ENCODE measurements around the gene LETM1. TPM values are rescaled to one million over a fixed set of nuclear protein-coding genes. Genes with fewer than 3 reads are reported as not detected.

Gene LETM1
- polyA plus RNA-seq (2013): 15.1 TPM

DNA sequence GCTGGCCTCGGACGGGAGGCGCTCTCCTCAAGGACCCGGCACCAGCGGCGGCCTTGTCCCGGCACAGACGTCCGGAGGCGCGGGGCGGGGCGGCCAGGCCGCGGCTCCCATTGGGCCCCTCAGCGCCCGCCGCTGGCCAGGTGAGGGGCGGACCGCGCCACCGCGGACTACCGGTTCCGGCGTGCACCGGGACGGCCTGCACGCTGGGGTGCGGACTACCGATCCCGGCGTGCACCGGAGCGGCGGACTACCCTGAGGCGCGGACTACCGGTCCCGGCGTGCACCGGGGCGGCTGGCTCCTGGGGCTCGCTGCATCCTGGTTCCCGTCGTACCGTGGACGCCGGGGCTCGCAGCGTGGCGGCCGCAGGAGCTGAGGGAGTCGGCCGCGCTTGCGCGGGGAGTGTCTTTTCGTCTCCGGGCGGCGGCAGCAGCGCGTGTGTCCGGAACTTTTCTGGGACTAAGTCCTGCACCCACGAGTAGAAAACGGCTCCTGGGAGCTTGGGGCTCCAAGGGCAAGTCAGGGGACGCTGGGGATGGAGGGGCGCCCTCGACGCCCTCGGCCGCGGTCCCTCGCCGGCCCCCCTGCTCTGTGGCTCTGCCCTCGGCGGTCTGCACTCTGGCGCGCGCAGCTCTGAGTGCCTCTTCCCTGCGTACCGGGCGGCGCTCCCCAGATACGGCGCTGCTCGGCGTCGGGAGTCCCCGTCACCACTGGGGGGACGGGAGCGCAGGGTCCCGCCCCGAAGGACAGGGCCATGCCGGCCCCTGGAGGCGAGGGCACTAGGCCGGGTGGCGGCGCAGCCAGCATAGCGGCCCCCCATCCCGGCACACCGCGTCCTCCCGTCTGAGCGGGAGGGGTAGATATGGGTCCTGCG, at the start of gene LETM1:
Gene LETM1 (minus strand): TSS at position 86 of the 872 bp plus-strand sequence. CDS start 206 bp downstream, outside the sequence.
- peak within 1 kb of the TSS; percentile 73 to 96 (median 83) for H3K4me3 ChIP-seq (ENCODE audit: control insufficient read depth in 1 of 7, extremely low read depth in 1 of 7, insufficient read depth in 4 of 7, low read depth in 2 of 7, low read length in 6 of 7)
- WGBS (ENCODE audit: insufficient coverage): 0% methylated on average over 70 of the region's 107 CpGs
- peak; percentile 91 to 95 (median 93) for DNase-seq
- H3K27me3 ChIP-seq (replicated peaks in 2 of 5; ENCODE audit: control insufficient read depth in 4 of 5, insufficient read depth in 5 of 5, low read length in 4 of 5): no peaks in the 10 kb centered on the region
- H3K36me3 ChIP-seq (ENCODE audit: control insufficient read depth in 4 of 4, insufficient read depth in 4 of 4, low read length in 3 of 4): peaks cover 0 to 10% (median 0%) of the 10 kb centered on the region in 4 experiments
- POLR2A ChIA-PET: interaction anchor here (1.7 kb wide), 1 partner anchor 14 kb away, joined by 8 read pairs; the partner anchor contains the start of gene NSD2
- peaks cover 0 to 25% (median 21%) of the 10 kb centered on the region in 4 experiments for H3K4me1 ChIP-seq (ENCODE audit: control extremely low read depth in 1 of 4, control insufficient read depth in 4 of 4, insufficient read depth in 4 of 4, low read length in 3 of 4)
- CTCF ChIA-PET: interaction anchor here (1.1 to 5.3 kb wide), 3 partner anchors 12 to 43 kb away, joined by 3 to 39 read pairs (median 3); no protein-coding TSS in a partner anchor
- peak within 1 kb of the TSS; percentile 15 to 79 for H3K27ac ChIP-seq (ENCODE audit: insufficient read depth in 1 of 2, low read depth in 1 of 2, low read length in 2 of 2, poor library complexity in 1 of 2, severe bottlenecking in 2 of 2)
- no peaks in the 10 kb centered on the region for H3K9me3 ChIP-seq (ENCODE audit: control extremely low read depth in 1 of 5, control insufficient read depth in 4 of 5, insufficient read depth in 2 of 5, low read depth in 1 of 5, low read length in 4 of 5)

DNA sequence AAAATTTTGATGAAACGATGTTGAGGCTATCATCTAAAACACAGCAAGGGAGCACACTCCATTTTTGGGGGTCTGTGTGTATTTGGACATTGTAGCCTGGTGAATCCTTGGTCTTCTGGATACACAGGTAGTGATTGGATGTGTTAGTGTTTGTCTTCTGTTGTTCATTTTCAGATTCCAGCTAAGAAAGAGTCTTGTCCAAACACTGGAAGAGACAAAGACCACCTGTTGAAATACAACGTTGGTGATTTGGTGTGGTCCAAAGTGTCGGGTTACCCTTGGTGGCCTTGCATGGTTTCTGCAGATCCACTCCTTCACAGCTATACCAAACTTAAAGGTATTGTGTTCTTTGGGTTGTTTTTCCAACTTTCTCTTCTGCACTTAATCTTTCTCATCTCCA, 48.1 kb upstream of the LETM1 start:
- DNase-seq: no peak
- POLR2A ChIA-PET: no interaction called here
- no peak overlapping the region for H3K4me3 ChIP-seq (ENCODE audit: control insufficient read depth in 1 of 7, extremely low read depth in 1 of 7, insufficient read depth in 4 of 7, low read depth in 2 of 7, low read length in 6 of 7)
- H3K9me3 ChIP-seq (ENCODE audit: control extremely low read depth in 1 of 5, control insufficient read depth in 4 of 5, insufficient read depth in 2 of 5, low read depth in 1 of 5, low read length in 4 of 5): no peaks in the 10 kb centered on the region
- CTCF ChIA-PET: interaction anchor here (0.6 to 1.2 kb wide), 3 partner anchors 11 to 156 kb away, joined by 3 to 4 read pairs (median 3); no protein-coding TSS in a partner anchor
- peaks cover 7 to 74% (median 35%) of the 10 kb centered on the region in 4 experiments for H3K36me3 ChIP-seq (ENCODE audit: control insufficient read depth in 4 of 4, insufficient read depth in 4 of 4, low read length in 3 of 4)
- WGBS (ENCODE audit: insufficient coverage): 100% methylated on average over 1 of the region's 3 CpGs
- H3K27me3 ChIP-seq (replicated peaks in 2 of 5; ENCODE audit: control insufficient read depth in 4 of 5, insufficient read depth in 5 of 5, low read length in 4 of 5): no peaks in the 10 kb centered on the region
- H3K27ac ChIP-seq (ENCODE audit: insufficient read depth in 1 of 2, low read depth in 1 of 2, low read length in 2 of 2, poor library complexity in 1 of 2, severe bottlenecking in 2 of 2): no peak overlapping the region
- peaks cover 0 to 2% (median under 1%) of the 10 kb centered on the region in 4 experiments for H3K4me1 ChIP-seq (ENCODE audit: control extremely low read depth in 1 of 4, control insufficient read depth in 4 of 4, insufficient read depth in 4 of 4, low read length in 3 of 4)

DNA sequence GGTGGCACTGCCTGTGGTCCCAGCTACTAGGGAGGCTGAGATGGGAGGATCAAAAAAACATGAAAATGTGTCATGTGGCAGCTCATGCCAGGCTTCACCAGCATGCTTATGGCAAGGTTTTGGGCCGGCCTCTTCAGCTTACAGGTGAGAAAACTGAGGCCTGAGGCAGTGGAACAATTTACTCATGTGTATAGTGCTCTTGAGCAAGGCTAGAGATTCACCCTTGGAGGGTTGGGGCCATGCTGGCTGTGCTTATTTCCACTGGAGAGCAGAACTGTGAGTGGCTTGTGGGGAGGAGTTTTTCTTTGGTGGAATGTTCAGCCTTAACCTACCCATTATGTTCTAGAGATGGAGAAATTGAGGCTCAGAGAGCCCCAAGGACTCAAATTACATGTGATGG, 47.1 kb upstream of the LETM1 start:
- DNase-seq: no peak
- CTCF ChIA-PET: interaction anchor here (0.9 to 6.7 kb wide), 5 partner anchors 18 to 157 kb away, joined by 3 to 89 read pairs (median 3); no protein-coding TSS in a partner anchor
- WGBS (ENCODE audit: insufficient coverage): 100% methylated on average over 1 of the region's 1 CpG
- Histone ChIP-seq H3K27ac (ENCODE audit: insufficient read depth in 1 of 2, low read depth in 1 of 2, low read length in 2 of 2, poor library complexity in 1 of 2, severe bottlenecking in 2 of 2) (no peak overlapping the region), H3K4me3 (ENCODE audit: control insufficient read depth in 1 of 7, extremely low read depth in 1 of 7, insufficient read depth in 4 of 7, low read depth in 2 of 7, low read length in 6 of 7) (no peak overlapping the region), H3K4me1 (ENCODE audit: control extremely low read depth in 1 of 4, control insufficient read depth in 4 of 4, insufficient read depth in 4 of 4, low read length in 3 of 4) (peaks cover 0 to 3% (median 2%) of the 10 kb centered on the region in 4 experiments), H3K9me3 (ENCODE audit: control extremely low read depth in 1 of 5, control insufficient read depth in 4 of 5, insufficient read depth in 2 of 5, low read depth in 1 of 5, low read length in 4 of 5) (no peaks in the 10 kb centered on the region), H3K27me3 (replicated peaks in 2 of 5; ENCODE audit: control insufficient read depth in 4 of 5, insufficient read depth in 5 of 5, low read length in 4 of 5) (no peaks in the 10 kb centered on the region), H3K36me3 (ENCODE audit: control insufficient read depth in 4 of 4, insufficient read depth in 4 of 4, low read length in 3 of 4) (peaks cover 5 to 66% (median 32%) of the 10 kb centered on the region in 4 experiments)
- POLR2A ChIA-PET: no interaction called here

DNA sequence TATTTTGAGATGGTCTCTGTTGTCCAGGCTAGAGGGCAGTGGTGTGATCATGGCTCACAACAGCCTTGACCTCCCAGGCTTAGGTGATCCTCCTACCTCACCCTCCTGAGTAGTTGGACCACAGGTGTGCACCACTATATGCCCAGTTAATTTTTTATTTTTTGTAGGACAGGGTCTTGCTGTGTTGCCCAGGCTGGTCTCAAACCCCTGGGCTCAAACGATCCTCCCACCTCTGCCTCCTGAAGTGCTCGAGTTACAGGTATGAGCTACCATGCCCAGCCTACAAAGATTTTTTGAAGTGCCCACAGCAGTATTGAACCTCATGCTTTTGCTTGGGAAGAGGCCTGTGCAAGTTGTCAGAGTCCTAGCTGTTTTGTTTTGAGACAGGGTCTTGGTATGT, 46.3 kb upstream of the LETM1 start:
- WGBS (ENCODE audit: insufficient coverage): 100% methylated on average over 2 of the region's 2 CpGs
- H3K4me1 ChIP-seq (ENCODE audit: control extremely low read depth in 1 of 4, control insufficient read depth in 4 of 4, insufficient read depth in 4 of 4, low read length in 3 of 4): peaks cover 0 to 3% (median 2%) of the 10 kb centered on the region in 4 experiments
- H3K27ac ChIP-seq (ENCODE audit: insufficient read depth in 1 of 2, low read depth in 1 of 2, low read length in 2 of 2, poor library complexity in 1 of 2, severe bottlenecking in 2 of 2): no peak overlapping the region
- H3K9me3 ChIP-seq (ENCODE audit: control extremely low read depth in 1 of 5, control insufficient read depth in 4 of 5, insufficient read depth in 2 of 5, low read depth in 1 of 5, low read length in 4 of 5): no peaks in the 10 kb centered on the region
- CTCF ChIA-PET: interaction anchor here (0.8 to 9.0 kb wide), 7 partner anchors 6 to 156 kb away, joined by 3 to 89 read pairs (median 3); no protein-coding TSS in a partner anchor
- no peaks in the 10 kb centered on the region for H3K27me3 ChIP-seq (replicated peaks in 2 of 5; ENCODE audit: control insufficient read depth in 4 of 5, insufficient read depth in 5 of 5, low read length in 4 of 5)
- H3K36me3 ChIP-seq (ENCODE audit: control insufficient read depth in 4 of 4, insufficient read depth in 4 of 4, low read length in 3 of 4): peaks cover 5 to 60% (median 31%) of the 10 kb centered on the region in 4 experiments
- H3K4me3 ChIP-seq (ENCODE audit: control insufficient read depth in 1 of 7, extremely low read depth in 1 of 7, insufficient read depth in 4 of 7, low read depth in 2 of 7, low read length in 6 of 7): no peak overlapping the region
- POLR2A ChIA-PET: no interaction called here
- DNase-seq: no peak

DNA sequence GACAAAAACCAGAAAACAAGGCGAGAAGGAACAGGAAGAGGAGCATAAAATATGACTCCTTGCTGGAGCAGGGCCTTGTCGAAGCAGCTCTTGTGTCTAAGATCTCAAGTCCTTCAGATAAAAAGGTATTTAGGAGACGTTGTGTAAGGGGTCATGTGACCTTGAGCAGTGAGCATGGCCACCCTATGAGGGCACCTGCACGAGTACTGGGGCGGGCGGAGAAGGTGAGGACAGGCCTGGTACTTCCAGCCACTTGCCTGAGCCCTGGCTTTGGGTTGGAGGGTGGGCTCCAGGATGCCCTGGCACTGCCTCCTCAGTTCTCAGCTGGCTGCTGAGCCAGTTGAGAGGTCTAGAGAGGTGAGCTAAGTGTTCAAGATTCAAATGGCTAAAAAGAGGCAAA, 45.2 kb upstream of the LETM1 start:
- WGBS (ENCODE audit: insufficient coverage): 95% methylated on average over 5 of the region's 6 CpGs
- DNase-seq: no peak
- POLR2A ChIA-PET: no interaction called here
- CTCF ChIA-PET: interaction anchor here (1.0 to 9.0 kb wide), 14 partner anchors 7 to 155 kb away, joined by 3 to 89 read pairs (median 17); partner anchors contain the start of gene LETM1
- H3K4me1 ChIP-seq (ENCODE audit: control extremely low read depth in 1 of 4, control insufficient read depth in 4 of 4, insufficient read depth in 4 of 4, low read length in 3 of 4): peaks cover 0 to 3% (median 2%) of the 10 kb centered on the region in 4 experiments
- no peaks in the 10 kb centered on the region for H3K27me3 ChIP-seq (replicated peaks in 2 of 5; ENCODE audit: control insufficient read depth in 4 of 5, insufficient read depth in 5 of 5, low read length in 4 of 5)
- H3K4me3 ChIP-seq (ENCODE audit: control insufficient read depth in 1 of 7, extremely low read depth in 1 of 7, insufficient read depth in 4 of 7, low read depth in 2 of 7, low read length in 6 of 7): no peak overlapping the region
- H3K27ac ChIP-seq (ENCODE audit: insufficient read depth in 1 of 2, low read depth in 1 of 2, low read length in 2 of 2, poor library complexity in 1 of 2, severe bottlenecking in 2 of 2): peak overlapping the region in 1 of 2 experiments; percentile 8
- H3K36me3 ChIP-seq (ENCODE audit: control insufficient read depth in 4 of 4, insufficient read depth in 4 of 4, low read length in 3 of 4): peaks cover 5 to 57% (median 30%) of the 10 kb centered on the region in 4 experiments
- H3K9me3 ChIP-seq (ENCODE audit: control extremely low read depth in 1 of 5, control insufficient read depth in 4 of 5, insufficient read depth in 2 of 5, low read depth in 1 of 5, low read length in 4 of 5): no peaks in the 10 kb centered on the region

DNA sequence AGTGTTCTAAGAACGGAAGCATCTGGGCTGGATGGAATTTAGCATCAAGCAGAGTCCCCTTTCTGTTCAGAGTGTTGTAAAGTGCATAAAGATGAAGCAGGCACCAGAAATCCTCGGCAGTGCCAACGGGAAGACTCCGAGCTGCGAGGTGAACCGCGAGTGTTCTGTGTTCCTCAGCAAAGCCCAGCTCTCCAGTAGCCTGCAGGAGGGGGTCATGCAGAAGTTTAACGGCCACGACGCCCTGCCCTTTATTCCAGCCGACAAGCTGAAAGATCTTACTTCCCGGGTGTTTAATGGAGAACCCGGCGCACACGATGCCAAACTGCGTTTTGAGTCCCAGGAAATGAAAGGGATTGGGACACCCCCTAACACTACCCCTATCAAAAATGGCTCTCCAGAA, 44.7 kb upstream of the LETM1 start:
- ChIA-PET CTCF (interaction anchor here (1.0 to 9.0 kb wide), 25 partner anchors 8 to 160 kb away, joined by 3 to 89 read pairs (median 7); partner anchors contain the start of genes LETM1 and NSD2), POLR2A (no interaction called here)
- H3K4me3 ChIP-seq (ENCODE audit: control insufficient read depth in 1 of 7, extremely low read depth in 1 of 7, insufficient read depth in 4 of 7, low read depth in 2 of 7, low read length in 6 of 7): no peak overlapping the region

More for the DNA sequence above, 44.7 kb upstream of the LETM1 start:
- no peaks in the 10 kb centered on the region for H3K9me3 ChIP-seq (ENCODE audit: control extremely low read depth in 1 of 5, control insufficient read depth in 4 of 5, insufficient read depth in 2 of 5, low read depth in 1 of 5, low read length in 4 of 5)
- peak overlapping the region in 1 of 2 experiments; percentile 8 for H3K27ac ChIP-seq (ENCODE audit: insufficient read depth in 1 of 2, low read depth in 1 of 2, low read length in 2 of 2, poor library complexity in 1 of 2, severe bottlenecking in 2 of 2)
- H3K36me3 ChIP-seq (ENCODE audit: control insufficient read depth in 4 of 4, insufficient read depth in 4 of 4, low read length in 3 of 4): peaks cover 5 to 56% (median 31%) of the 10 kb centered on the region in 4 experiments
- H3K27me3 ChIP-seq (replicated peaks in 2 of 5; ENCODE audit: control insufficient read depth in 4 of 5, insufficient read depth in 5 of 5, low read length in 4 of 5): no peaks in the 10 kb centered on the region
- H3K4me1 ChIP-seq (ENCODE audit: control extremely low read depth in 1 of 4, control insufficient read depth in 4 of 4, insufficient read depth in 4 of 4, low read length in 3 of 4): peaks cover 0 to 3% (median 3%) of the 10 kb centered on the region in 4 experiments
- 92% methylated on average over 8 of the region's 16 CpGs for WGBS (ENCODE audit: insufficient coverage)
- DNase-seq: no peak

Measured in common myeloid progenitor, CD34-positive (primary cell).